NK-92 (cell line): ENCODE results near the gene EVL.

ENCODE experiments used
- DNase-seq: peaks from one replicate; lab custom pipeline; 2025; ENCODE audit not compliant: unreplicated experiment; lab: John Stamatoyannopoulos, UW

EVL gene

GRCh38 chr14:100126401-100126800, 61.2 kb downstream of the EVL start:
- DNase-seq: no peak

DNA sequence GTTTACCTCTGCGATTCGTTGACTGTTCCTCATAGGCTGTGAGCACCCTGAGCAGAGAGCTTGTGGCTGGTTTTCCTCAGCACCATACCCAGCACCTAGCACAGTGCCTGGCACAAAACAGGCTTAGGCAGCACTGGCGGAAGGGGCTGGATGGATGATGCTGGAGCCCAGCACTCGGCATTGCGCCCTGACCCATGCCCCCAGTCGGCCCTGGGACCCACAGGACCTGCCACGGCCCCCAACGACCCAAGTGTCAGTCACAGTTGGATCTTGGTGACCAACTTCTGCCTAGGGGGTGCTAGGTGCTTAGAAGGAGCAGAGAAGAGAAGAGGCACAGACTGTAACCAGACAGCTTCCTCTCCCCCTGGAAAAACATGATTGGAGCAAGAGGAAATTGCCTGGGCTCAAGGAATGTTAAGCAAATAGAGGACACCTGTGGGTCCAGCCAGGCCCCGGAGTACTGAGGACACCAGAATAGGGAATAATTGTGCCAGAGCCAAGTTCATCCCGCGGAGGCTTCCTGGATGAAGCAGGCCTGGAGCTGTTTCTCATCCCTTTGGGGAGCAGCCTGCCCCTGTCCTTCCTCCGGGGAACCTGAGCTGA, 62.7 kb downstream of the EVL start:
- DNase-seq: no peak

- DNase-seq: no peak
Measured at GRCh38 chr14:100128688-100129087, 63.5 kb downstream of the EVL start.

GRCh38 chr14:100129161-100129589, 64.0 kb downstream of the EVL start:
- DNase-seq: no peak

GRCh38 chr14:100130521-100130920, 65.3 kb downstream of the EVL start:
- no peak for DNase-seq

GRCh38 chr14:100131181-100131580, 66.0 kb downstream of the EVL start:
- no peak for DNase-seq

- DNase-seq: no peak
Measured at GRCh38 chr14:100132161-100132902, 67.1 kb downstream of the EVL start.

DNA sequence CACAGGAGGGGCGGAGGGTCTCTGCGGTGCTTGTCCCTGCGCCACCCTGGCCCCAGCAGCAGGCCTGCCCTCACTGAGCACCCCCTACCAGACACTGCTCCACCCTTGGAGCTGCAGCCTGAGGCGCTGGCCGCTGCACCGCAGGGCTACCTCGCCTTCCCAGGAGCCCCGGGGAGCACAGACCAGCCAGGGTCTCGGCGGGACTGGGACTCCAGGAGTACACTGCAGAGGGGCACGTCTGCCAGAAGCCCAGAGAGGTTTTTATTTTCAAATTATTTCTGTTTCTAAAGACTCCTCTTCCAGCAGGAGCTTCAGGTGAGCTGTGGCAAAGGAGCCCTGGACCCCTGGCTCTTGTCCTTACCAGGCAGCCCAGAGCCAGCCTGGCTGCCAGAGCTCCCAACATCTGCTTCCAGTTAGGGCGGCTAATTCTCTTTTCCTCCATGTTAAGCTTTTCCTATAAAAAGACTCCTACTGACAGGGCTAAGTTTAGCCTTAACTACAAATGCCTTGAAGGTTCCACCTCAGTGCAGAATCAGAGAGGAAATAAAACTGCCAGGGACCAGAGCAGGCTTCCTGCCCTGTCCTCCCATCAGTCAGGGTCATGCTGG, 67.8 kb downstream of the EVL start:
- no peak for DNase-seq

- no peak for DNase-seq
Measured at GRCh38 chr14:100134586-100134985, 69.4 kb downstream of the EVL start.

- DNase-seq: no peak
Measured at GRCh38 chr14:100135073-100135472, 69.9 kb downstream of the EVL start.

- DNase-seq: no peak
Measured at GRCh38 chr14:100135784-100136183, 70.6 kb downstream of the EVL start.

DNA sequence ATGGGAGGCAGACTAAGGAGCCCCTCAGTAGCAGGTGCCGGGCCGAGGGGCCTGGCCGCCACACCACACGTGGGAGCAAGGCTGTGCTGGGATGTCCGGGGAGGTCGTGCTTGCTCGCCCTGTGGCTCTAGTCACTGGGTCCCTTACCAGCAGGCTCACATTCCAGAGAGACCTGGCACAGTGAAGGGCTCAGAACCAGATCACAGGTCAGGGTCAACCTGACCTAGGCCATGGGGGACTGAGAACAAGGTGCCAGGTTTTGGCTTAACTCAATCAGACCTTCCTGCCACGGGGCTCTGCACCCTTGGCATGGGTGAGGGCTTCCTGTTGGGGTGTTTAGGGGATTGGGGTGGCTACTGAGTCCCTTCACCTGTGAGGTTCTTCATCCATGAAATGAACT, 72.0 kb downstream of the EVL start:
- no peak for DNase-seq

DNA sequence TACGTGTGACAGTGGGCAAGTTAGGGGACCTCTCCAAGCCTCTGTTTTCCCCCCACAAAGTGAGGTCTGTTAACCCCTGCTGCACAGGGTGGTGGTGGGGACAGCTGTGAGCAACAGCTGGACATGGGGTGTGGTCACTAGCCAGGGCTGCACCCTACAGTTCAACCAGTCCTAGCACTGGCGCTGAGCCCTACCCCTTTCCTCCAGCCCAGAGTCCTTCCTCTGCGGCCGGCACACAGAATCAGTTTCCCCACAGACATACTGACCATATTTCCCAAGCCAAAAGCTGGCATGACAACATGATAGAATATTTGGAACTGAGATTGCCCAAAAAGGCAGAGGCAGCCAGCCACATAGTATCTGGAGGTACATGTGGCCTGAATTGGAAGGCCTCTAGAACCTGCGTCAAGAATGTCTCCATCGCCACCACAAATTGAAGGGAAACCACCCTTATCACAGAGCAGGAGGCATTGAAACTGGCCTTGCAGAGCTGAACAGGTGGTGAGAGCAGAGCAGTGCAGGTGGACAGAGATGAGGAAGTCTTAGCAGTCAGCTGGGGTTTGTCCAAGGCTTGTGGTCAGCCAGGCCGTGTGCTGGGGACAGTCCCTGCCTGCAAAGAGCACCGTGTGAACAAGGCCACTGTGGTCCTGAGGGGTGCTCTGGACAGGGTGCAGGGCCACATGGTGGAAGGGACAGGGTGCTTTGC, 73.0 kb downstream of the EVL start:
- DNase-seq: no peak

DNA sequence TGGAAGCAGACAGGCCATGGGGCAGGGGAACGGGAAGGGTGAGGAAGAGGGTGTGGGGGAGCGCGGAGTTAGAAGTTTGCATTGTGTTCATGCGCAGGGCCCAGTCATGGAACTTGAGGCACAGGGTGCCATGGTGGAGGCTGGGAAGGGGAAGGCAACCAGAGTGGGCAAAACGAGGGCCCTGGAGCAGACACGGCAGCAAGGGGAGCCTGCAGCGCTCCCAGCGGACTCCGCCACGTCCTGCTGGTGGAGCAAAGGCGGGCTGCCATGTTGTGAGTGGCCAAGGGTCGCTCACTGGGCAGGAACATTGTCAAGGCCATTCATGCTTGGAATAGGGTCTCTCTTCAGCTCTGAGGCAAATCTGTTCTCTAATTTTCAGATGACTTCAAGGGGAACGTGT, 73.7 kb downstream of the EVL start:
- no peak for DNase-seq

- DNase-seq: no peak
Measured at GRCh38 chr14:100140452-100141078, 75.3 kb downstream of the EVL start.

- DNase-seq: no peak
Measured at GRCh38 chr14:100141098-100141497, 75.9 kb downstream of the EVL start.

DNA sequence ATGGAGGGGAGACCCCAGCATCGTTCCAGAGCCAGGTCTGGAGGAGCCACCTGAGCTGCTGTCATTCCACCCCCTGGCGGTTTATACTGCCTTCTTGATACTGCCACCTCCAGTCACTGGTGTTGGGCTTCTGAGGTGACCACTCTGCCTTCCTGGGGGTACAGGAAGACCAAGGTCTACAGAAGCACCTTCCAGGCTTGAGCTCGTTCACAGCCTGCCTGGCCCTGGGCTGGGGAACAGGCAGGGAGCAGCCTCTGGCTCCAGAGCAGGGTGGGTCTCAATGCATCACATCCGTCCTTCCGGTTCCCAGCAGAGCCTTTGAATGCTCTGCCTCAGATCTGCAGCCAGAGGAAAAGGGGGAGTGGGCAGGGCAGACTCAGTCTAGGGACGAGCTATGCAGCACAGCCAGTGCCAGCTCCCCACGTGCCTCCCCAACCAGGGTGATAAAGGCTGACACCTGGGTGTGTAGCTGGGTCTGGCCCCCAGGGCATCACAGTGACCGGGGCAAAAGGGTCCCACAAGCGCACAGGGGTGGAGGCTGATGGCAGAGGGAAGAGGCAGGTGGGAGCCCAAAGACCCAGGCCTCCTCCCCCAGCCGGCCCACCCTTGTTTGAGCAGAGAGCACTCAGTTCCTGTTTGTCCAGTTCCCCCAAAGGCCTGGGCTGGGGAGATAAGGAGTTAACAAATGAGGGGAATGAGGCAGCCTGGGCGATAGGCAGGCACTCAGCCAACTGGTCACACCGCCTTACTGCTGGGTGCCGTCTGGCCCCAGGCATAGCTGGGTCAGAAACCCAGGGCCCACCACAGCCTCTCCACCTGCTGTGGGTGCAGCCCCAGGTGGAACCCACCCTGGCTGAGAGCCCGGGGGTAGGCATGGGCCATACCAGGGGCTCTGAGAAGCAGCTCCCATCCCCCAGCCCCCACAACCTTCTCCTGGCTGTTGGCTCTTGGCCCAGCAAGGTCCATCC, 77.1 kb downstream of the EVL start:
- no peak for DNase-seq

DNA sequence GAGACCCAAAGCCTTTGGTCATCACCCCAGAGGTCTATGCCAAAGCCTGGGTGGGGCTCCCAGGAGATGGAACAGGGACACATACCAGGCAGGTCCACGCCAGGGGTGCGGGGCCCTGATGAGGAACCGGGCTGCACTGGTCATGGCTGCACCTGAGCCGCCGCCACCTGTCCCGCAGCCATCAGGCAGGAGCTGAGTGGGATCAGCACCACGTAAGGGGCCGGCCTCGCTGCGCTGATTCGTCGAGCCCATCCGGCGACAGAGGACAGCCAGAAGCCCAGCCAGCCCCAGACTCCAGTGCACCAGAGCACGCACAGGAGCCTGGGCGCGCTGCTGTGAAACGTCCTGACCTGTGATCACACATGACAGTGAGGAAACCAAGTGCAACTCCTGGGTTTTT, 78.3 kb downstream of the EVL start:
- no peak for DNase-seq

- no peak for DNase-seq
Measured at GRCh38 chr14:100143934-100144333, 78.7 kb downstream of the EVL start.

DNA sequence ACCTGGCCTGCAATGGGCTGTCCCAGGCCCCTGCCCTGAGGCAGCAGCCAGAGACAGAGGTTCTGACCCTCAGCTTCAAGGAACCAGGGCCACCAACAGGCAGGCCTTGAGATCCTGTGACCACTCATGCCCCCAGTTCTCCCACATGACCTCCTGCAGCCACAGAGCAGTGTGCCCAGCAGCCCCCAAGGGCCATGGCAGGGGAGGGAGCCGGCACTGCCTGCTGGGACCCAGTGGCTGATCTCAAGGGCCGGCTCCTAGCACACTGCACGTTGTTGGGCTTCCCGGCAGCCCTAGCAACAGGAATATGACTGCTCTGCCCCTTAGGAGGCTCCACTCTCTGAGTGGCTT, 79.4 kb downstream of the EVL start:
- no peak for DNase-seq
